HCT116 (cell line): ENCODE data around the gene GPC5. TPM values are rescaled to one million over a fixed set of nuclear protein-coding genes. Genes with fewer than 3 reads are reported as not detected.

ENCODE experiments used
- ATAC-seq: fragments of 200-7000 bp; cut with Tn5 transposase; 2 replicates; pipeline ENCODE4 v1.9.1; 2020; ENCODE audit warnings: mild to moderate bottlenecking, moderate library complexity
- BruUV-seq: library from RNA; stranded (reverse); fragments of 400-500 nt; replicated peaks from 2 replicates; lab custom pipeline; 2021; lab: Mats Ljungman, UMichigan
- CTCF ChIA-PET: fragments of 300-600 bp; sonication (Branson Sonifier 250); formaldehyde crosslinking; loops from one replicate; lab custom pipeline; 2021; ENCODE audit warnings: antibody characterized with exemption; lab: Charles Lee
- POLR2A ChIA-PET: fragments of 300-600, 350-600 bp; sonication (Branson Sonifier 250); formaldehyde crosslinking; loops from one replicate; lab custom pipeline; 2021; ENCODE audit warnings: antibody characterized with exemption; lab: Charles Lee
- RAD21 ChIA-PET, 2 experiments: fragments of 300-600 bp; sonication (Branson Sonifier 250); formaldehyde crosslinking; loops; one replicate each; lab custom pipeline; 2023; ENCODE audit warnings: low total read pairs in 2 of 2; ENCODE audit not compliant: uncharacterized antibody in 2 of 2, unreplicated experiment in 2 of 2, low non-redundant PET in 1 of 2; lab: Charles Lee
- DNase-seq: peaks from one replicate; pipeline ENCODE4 v3.0.0-alpha.2; 2010; ENCODE audit warnings: low read depth, low spot score
- H2AFZ ChIP-seq: fragments of 200-600 bp; shearing (Covaris generic), sonication (generic); 2 replicates; pipeline ENCODE4 v1.6.1; 2017; ENCODE audit warnings: low read depth, mixed run types, mixed read lengths, antibody characterized with exemption, low read length; ENCODE audit not compliant: poor library complexity, severe bottlenecking
- H3K27ac ChIP-seq: 2 replicates; pipeline ENCODE4 v1.5.1; 2012; ENCODE audit warnings: low read depth, low read length
- H3K27me3 ChIP-seq: fragments of 200-600 bp; sonication (generic); 2 replicates; pipeline ENCODE4 v1.6.1; 2016; ENCODE audit warnings: mixed run types, low read length, mixed read lengths; ENCODE audit not compliant: insufficient read depth
- H3K36me3 ChIP-seq, 2 experiments: fragments of 200-500 bp in 1 of 2; fragments of 200-600 bp in 1 of 2; sonication (Bioruptor generic) in 1 of 2; sonication (generic) in 1 of 2; 2 replicates each; pipeline versions ENCODE4 v1.5.1 to v1.6.1; 2014 to 2016; ENCODE audit warnings: low read length in 2 of 2, inconsistent platforms in 1 of 2, mixed read lengths in 1 of 2, mixed run types in 1 of 2; ENCODE audit not compliant: insufficient read depth in 2 of 2, control insufficient read depth in 1 of 2
- H3K4me1 ChIP-seq, 2 experiments: fragments of 200-600 bp in 1 of 2; sonication (generic) in 1 of 2; 2 replicates each; pipeline versions ENCODE4 v1.5.1 to v1.6.1; 2012 to 2017; ENCODE audit warnings: low read length in 2 of 2, inconsistent platforms in 1 of 2, mild to moderate bottlenecking in 1 of 2, mixed read lengths in 1 of 2, mixed run types in 1 of 2, moderate library complexity in 1 of 2; ENCODE audit not compliant: insufficient read depth in 2 of 2, control insufficient read depth in 1 of 2
- H3K4me2 ChIP-seq: fragments of 200-600 bp; sonication (generic); 2 replicates; pipeline ENCODE4 v1.6.1; 2017; ENCODE audit warnings: mixed run types, low read length, mixed read lengths
- H3K4me3 ChIP-seq, 2 experiments: fragments of 200-600 bp in 1 of 2; sonication (generic) in 1 of 2; replicated peaks in 1 of 2; 2 replicates each; pipeline ENCODE4 v1.5.1; 2011 to 2016; ENCODE audit warnings: low read length in 2 of 2, control low read depth in 1 of 2, low read depth in 1 of 2, mild to moderate bottlenecking in 1 of 2, mixed read lengths in 1 of 2, mixed run types in 1 of 2
- H3K79me2 ChIP-seq: fragments of 200-600 bp; sonication (generic); 2 replicates; pipeline ENCODE4 v1.6.1; 2017; ENCODE audit warnings: mild to moderate bottlenecking, mixed run types, low read length, moderate library complexity, mixed read lengths; ENCODE audit not compliant: insufficient read depth
- H3K9ac ChIP-seq: fragments of 200-600 bp; sonication (generic); 2 replicates; pipeline ENCODE4 v1.6.1; 2016; ENCODE audit warnings: low read length, mixed read lengths
- H3K9me2 ChIP-seq: fragments of 200-600 bp; sonication (generic), shearing (Covaris generic); 2 replicates; pipeline ENCODE4 v1.6.1; 2017; ENCODE audit warnings: mixed run types, mild to moderate bottlenecking, moderate library complexity; ENCODE audit not compliant: insufficient read depth
- H3K9me3 ChIP-seq, 2 experiments: fragments of 200-500 bp in 1 of 2; fragments of 200-600 bp in 1 of 2; sonication (Bioruptor generic) in 1 of 2; sonication (generic) in 1 of 2; 2 replicates each; pipeline ENCODE4 v1.6.1; 2014 to 2017; ENCODE audit warnings: low read length in 2 of 2, mixed read lengths in 2 of 2, inconsistent platforms in 1 of 2, low read depth in 1 of 2, mild to moderate bottlenecking in 1 of 2, mixed run types in 1 of 2, moderate library complexity in 1 of 2; ENCODE audit not compliant: control insufficient read depth in 1 of 2, insufficient read depth in 1 of 2
- H4K20me1 ChIP-seq: fragments of 200-600 bp; sonication (generic), shearing (Covaris generic); 2 replicates; pipeline ENCODE4 v1.6.1; 2017; ENCODE audit warnings: mixed run types, mild to moderate bottlenecking, moderate library complexity; ENCODE audit not compliant: insufficient read depth
- CBX3 ChIP-seq: IDR thresholded peaks from 2 replicates; pipeline ENCODE4 v1.6.1; 2012; ENCODE audit warnings: low read depth
- CTCF ChIP-seq, 3 experiments: fragments of 200-600 bp in 1 of 3; sonication (generic) in 1 of 3; IDR thresholded peaks in 2 of 3; conservative IDR thresholded peaks in 1 of 3; 2 replicates each; pipeline ENCODE4 v1.5.1; 2012 to 2017; ENCODE audit warnings: low read depth in 2 of 3, low read length in 2 of 3, antibody characterized with exemption in 1 of 3, borderline replicate concordance in 1 of 3, control low read depth in 1 of 3, mild to moderate bottlenecking in 1 of 3, mixed read lengths in 1 of 3, mixed run types in 1 of 3, moderate library complexity in 1 of 3; ENCODE audit not compliant: insufficient read depth in 1 of 3
- EZH2phosphoT487 ChIP-seq: fragments of 200-600 bp; IDR thresholded peaks from 2 replicates; pipeline ENCODE4 v1.6.1; 2018; ENCODE audit warnings: antibody characterized with exemption, borderline replicate concordance
- POLR2AphosphoS5 ChIP-seq: IDR thresholded peaks from 2 replicates; pipeline ENCODE4 v1.6.1; 2011; ENCODE audit warnings: mild to moderate bottlenecking, low read depth, low read length, moderate library complexity
- SIN3A ChIP-seq: IDR thresholded peaks from 2 replicates; pipeline ENCODE4 v1.6.1; 2012; ENCODE audit warnings: low read depth
- SP1 ChIP-seq: IDR thresholded peaks from 2 replicates; pipeline ENCODE4 v1.6.1; 2012; ENCODE audit warnings: low read depth
- YY1 ChIP-seq: IDR thresholded peaks from 2 replicates; pipeline ENCODE4 v1.6.1; 2011; ENCODE audit warnings: low read length, low read depth, moderate library complexity, mild to moderate bottlenecking; ENCODE audit not compliant: insufficient replicate concordance; ENCODE audit errors: extremely low read depth
- ZFX ChIP-seq: fragments of 450-650 bp; IDR thresholded peaks from 2 replicates; pipeline ENCODE4 v1.6.1; 2017
- intact Hi-C: fragments of 100-400 bp; cut with micrococcal nuclease; formaldehyde crosslinking; loops from 2 replicates; pipeline ENCODE4 v1.10.0; 2022
- total RNA-seq: library from RNA; stranded (reverse); gene quantifications from one replicate; pipeline ENCODE4 v1.2.1, GENCODE V29; 2021; ENCODE audit not compliant: unreplicated experiment
- TF ChIP-seq, protein P1 (sequence below): IDR thresholded peaks from 2 replicates; pipeline ENCODE4 v1.6.1; 2012
- TF ChIP-seq, protein P2 (sequence below): IDR thresholded peaks from 2 replicates; pipeline ENCODE4 v1.6.1; 2012; ENCODE audit warnings: low read depth
- TF ChIP-seq, protein P3 (sequence below): IDR thresholded peaks from 2 replicates; pipeline ENCODE4 v1.6.1; 2011; ENCODE audit warnings: mild to moderate bottlenecking, low read length, moderate library complexity; ENCODE audit not compliant: insufficient replicate concordance; ENCODE audit errors: extremely low read depth

GPC5 gene
- total RNA-seq, 1 experiment from 2014 or later: not detected

DNA sequence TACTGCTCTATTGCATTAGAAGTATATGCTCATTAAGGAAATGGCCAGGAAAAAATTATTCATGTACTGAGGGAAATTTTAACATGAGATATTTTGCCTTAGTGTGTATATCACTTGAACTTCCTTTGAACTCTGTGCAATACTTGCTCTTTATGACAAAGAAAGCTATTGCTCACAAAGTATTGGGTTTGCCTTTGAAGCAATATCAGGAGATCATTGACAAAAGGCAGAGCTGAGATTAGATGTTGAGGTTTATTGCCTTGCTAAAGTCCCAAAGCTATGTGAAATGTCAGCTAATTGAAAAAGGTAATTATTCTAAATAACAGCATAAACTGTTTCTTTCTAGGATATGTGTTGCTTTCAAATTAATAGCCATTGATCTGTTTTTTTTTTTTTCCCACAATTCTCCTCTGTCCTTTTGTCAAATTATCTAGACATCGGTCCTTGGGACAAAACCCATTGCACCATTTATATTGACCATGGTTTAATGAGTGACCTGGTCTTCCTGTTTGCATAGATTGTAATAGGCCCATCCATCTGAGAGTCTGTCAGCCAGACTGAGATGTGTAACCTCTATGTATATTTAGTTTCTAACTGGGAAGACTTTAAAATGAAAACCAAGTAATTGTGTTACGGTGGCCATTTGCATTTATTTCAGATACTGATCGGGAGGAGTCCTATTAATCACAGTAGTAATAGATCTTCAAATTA, 1075.5 kb downstream of the GPC5 start:
- ATAC-seq (no peak), DNase-seq (no peak)
- no peak overlapping the region for H3K9ac ChIP-seq
- H3K9me2 ChIP-seq: no peaks in the 10 kb centered on the region
- no peaks in the 10 kb centered on the region for H3K4me1 ChIP-seq
- H3K4me3 ChIP-seq: no peak overlapping the region
- no peaks in the 10 kb centered on the region for H3K79me2 ChIP-seq
- ChIA-PET POLR2A (no interaction called here), CTCF (no interaction called here)
- no peak overlapping the region for H3K4me2 ChIP-seq
- H3K27me3 ChIP-seq: no peaks in the 10 kb centered on the region
- no TSS peak for BruUV-seq
- H2AFZ ChIP-seq: no peak overlapping the region
- intact Hi-C loops: no loop called here
- no peaks in the 10 kb centered on the region for H4K20me1 ChIP-seq
- no peak for TF ChIP-seq CBX3
- no peak for TF ChIP-seq SIN3A
- no peak for TF ChIP-seq YY1
- TF ChIP-seq EZH2phosphoT487: no peak
- TF ChIP-seq POLR2AphosphoS5: no peak
- TF ChIP-seq, protein P1, sequence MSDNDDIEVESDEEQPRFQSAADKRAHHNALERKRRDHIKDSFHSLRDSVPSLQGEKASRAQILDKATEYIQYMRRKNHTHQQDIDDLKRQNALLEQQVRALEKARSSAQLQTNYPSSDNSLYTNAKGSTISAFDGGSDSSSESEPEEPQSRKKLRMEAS: no peak
- TF ChIP-seq ZFX: no peak
- no peak for TF ChIP-seq SP1
- TF ChIP-seq, protein P2, sequence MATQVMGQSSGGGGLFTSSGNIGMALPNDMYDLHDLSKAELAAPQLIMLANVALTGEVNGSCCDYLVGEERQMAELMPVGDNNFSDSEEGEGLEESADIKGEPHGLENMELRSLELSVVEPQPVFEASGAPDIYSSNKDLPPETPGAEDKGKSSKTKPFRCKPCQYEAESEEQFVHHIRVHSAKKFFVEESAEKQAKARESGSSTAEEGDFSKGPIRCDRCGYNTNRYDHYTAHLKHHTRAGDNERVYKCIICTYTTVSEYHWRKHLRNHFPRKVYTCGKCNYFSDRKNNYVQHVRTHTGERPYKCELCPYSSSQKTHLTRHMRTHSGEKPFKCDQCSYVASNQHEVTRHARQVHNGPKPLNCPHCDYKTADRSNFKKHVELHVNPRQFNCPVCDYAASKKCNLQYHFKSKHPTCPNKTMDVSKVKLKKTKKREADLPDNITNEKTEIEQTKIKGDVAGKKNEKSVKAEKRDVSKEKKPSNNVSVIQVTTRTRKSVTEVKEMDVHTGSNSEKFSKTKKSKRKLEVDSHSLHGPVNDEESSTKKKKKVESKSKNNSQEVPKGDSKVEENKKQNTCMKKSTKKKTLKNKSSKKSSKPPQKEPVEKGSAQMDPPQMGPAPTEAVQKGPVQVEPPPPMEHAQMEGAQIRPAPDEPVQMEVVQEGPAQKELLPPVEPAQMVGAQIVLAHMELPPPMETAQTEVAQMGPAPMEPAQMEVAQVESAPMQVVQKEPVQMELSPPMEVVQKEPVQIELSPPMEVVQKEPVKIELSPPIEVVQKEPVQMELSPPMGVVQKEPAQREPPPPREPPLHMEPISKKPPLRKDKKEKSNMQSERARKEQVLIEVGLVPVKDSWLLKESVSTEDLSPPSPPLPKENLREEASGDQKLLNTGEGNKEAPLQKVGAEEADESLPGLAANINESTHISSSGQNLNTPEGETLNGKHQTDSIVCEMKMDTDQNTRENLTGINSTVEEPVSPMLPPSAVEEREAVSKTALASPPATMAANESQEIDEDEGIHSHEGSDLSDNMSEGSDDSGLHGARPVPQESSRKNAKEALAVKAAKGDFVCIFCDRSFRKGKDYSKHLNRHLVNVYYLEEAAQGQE: no peak
- no peak for TF ChIP-seq CTCF (IDR thresholded peaks at IDR 0.05 in 2 of 3, conservative IDR thresholded peaks at IDR 0.05 in 1 of 3; ENCODE audit: borderline replicate concordance in 1 of 3, insufficient read depth in 1 of 3, low read depth in 2 of 3, low read length in 2 of 3)
- TF ChIP-seq, protein P3, sequence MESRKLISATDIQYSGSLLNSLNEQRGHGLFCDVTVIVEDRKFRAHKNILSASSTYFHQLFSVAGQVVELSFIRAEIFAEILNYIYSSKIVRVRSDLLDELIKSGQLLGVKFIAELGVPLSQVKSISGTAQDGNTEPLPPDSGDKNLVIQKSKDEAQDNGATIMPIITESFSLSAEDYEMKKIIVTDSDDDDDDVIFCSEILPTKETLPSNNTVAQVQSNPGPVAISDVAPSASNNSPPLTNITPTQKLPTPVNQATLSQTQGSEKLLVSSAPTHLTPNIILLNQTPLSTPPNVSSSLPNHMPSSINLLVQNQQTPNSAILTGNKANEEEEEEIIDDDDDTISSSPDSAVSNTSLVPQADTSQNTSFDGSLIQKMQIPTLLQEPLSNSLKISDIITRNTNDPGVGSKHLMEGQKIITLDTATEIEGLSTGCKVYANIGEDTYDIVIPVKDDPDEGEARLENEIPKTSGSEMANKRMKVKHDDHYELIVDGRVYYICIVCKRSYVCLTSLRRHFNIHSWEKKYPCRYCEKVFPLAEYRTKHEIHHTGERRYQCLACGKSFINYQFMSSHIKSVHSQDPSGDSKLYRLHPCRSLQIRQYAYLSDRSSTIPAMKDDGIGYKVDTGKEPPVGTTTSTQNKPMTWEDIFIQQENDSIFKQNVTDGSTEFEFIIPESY: no peak
- TF ChIP-seq, all 23 proteins: peak for 0
- Histone ChIP-seq H3K36me3 (no peaks in the 10 kb centered on the region), H3K9me3 (peaks cover 4 to 14% of the 10 kb centered on the region in 2 experiments; a peak in 3 of 4 replicates), H3K27ac (no peak overlapping the region)
- RAD21 ChIA-PET: interaction anchor here in 1 of 2 experiments (0.7 kb wide), 1 partner anchor 534 kb away, joined by 3 read pairs; no protein-coding TSS in a partner anchor
